ENCODE data around the gene MPPED2.

DNA sequence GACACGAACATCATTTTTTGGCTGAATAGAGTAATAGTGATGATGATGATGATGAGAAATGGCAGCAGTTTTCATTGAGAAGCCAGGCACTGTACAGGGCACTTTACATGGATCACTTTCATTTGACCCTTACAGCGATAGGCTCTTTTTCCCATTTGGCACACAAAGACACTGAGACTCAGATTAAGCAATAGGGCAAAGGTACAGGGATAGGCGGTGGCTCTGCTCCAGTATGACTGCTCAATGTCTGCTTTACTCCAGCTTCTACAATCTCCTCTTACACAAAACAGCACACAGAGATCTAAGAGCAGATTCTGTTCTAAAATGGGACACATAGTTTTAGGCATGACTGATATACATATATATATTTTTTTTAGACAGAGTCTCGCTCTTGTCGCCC lies 40.6 kb downstream of the MPPED2 start:
- TF ChIP-seq, protein P1, sequence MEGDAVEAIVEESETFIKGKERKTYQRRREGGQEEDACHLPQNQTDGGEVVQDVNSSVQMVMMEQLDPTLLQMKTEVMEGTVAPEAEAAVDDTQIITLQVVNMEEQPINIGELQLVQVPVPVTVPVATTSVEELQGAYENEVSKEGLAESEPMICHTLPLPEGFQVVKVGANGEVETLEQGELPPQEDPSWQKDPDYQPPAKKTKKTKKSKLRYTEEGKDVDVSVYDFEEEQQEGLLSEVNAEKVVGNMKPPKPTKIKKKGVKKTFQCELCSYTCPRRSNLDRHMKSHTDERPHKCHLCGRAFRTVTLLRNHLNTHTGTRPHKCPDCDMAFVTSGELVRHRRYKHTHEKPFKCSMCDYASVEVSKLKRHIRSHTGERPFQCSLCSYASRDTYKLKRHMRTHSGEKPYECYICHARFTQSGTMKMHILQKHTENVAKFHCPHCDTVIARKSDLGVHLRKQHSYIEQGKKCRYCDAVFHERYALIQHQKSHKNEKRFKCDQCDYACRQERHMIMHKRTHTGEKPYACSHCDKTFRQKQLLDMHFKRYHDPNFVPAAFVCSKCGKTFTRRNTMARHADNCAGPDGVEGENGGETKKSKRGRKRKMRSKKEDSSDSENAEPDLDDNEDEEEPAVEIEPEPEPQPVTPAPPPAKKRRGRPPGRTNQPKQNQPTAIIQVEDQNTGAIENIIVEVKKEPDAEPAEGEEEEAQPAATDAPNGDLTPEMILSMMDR (conservative IDR thresholded peaks at IDR 0.05 in 1 of 2, IDR thresholded peaks at IDR 0.05 in 1 of 2; ENCODE audit: extremely low read depth in 1 of 2, insufficient read depth in 1 of 2, low read depth in 1 of 2, low read length in 2 of 2), result no peak
- no peak for TF ChIP-seq EZH2 (IDR thresholded peaks at IDR 0.05; ENCODE audit: borderline replicate concordance, low read length)

Data from mammary epithelial cell (primary cell).